WTC11 (cell line): ENCODE measurements around the gene ATP5F1D. TPM values are rescaled to one million over a fixed set of nuclear protein-coding genes. Genes with fewer than 3 reads are reported as not detected.

Source experiments
- ATAC-seq: fragments of 200-7000 bp; cut with Tn5 transposase; 2 replicates; pipeline ENCODE4 v1.10.0; 2021; ENCODE audit warnings: mild to moderate bottlenecking, moderate library complexity
- CTCF ChIA-PET: fragments of 300-600 bp; sonication (Branson Sonifier 250); formaldehyde crosslinking; loops from one replicate; lab custom pipeline; 2021; ENCODE audit warnings: antibody characterized with exemption; lab: Charles Lee
- POLR2A ChIA-PET: fragments of 350-600 bp; sonication (Branson Sonifier 250); formaldehyde crosslinking; loops from one replicate; lab custom pipeline; 2021; ENCODE audit warnings: antibody characterized with exemption; lab: Charles Lee
- DNase-seq: peaks from one replicate; pipeline ENCODE4 v3.0.0; 2021; ENCODE audit warnings: low spot score
- H3K27ac Mint-ChIP-seq: 2 replicates; pipeline ENCODE4 v1.8.0; 2021; ENCODE audit warnings: mixed read lengths
- H3K27me3 Mint-ChIP-seq: 2 replicates; pipeline ENCODE4 v1.8.0; 2021; ENCODE audit warnings: low read depth, mild to moderate bottlenecking, moderate library complexity, mixed read lengths
- H3K36me3 Mint-ChIP-seq: 2 replicates; pipeline ENCODE4 v1.8.0; 2021; ENCODE audit warnings: mixed read lengths
- H3K4me1 Mint-ChIP-seq: 2 replicates; pipeline ENCODE4 v1.8.0; 2022; ENCODE audit warnings: mixed read lengths
- H3K4me3 Mint-ChIP-seq: 2 replicates; pipeline ENCODE4 v1.8.0; 2021; ENCODE audit warnings: mild to moderate bottlenecking, moderate library complexity, mixed read lengths
- H3K9me3 Mint-ChIP-seq: 2 replicates; pipeline ENCODE4 v1.8.0; 2021; ENCODE audit warnings: mixed read lengths
- ELF4 ChIP-seq: sonication (generic); formaldehyde crosslinking; IDR thresholded peaks from 2 replicates; pipeline ENCODE4 v1.8.1; 2022; ENCODE audit warnings: low read depth, mild to moderate bottlenecking, moderate library complexity, missing genetic modification reagents
- ETV6 ChIP-seq: sonication (generic); formaldehyde crosslinking; IDR thresholded peaks from 2 replicates; pipeline ENCODE4 v1.8.1; 2022; ENCODE audit warnings: mild to moderate bottlenecking, missing genetic modification reagents
- FOXJ3 ChIP-seq: sonication (generic); formaldehyde crosslinking; IDR thresholded peaks from 2 replicates; pipeline ENCODE4 v1.9.0; 2021; ENCODE audit warnings: missing genetic modification reagents, mild to moderate bottlenecking, borderline replicate concordance
- FOXK1 ChIP-seq: sonication (generic); formaldehyde crosslinking; IDR thresholded peaks from 2 replicates; pipeline ENCODE4 v1.8.0; 2022; ENCODE audit warnings: mild to moderate bottlenecking, moderate library complexity, missing genetic modification reagents
- GRHL2 ChIP-seq: fragments of 250-450 bp; sonication (Bioruptor Pico); IDR thresholded peaks from 2 replicates; pipeline ENCODE4 v1.8.0; 2022; ENCODE audit warnings: mild to moderate bottlenecking, moderate library complexity; ENCODE audit not compliant: insufficient replicate concordance, severe bottlenecking
- GTF2I ChIP-seq: fragments of 250-450 bp; sonication (Bioruptor Pico); conservative IDR thresholded peaks from 2 replicates; pipeline ENCODE4 v1.4.0; 2021; ENCODE audit warnings: mild to moderate bottlenecking
- JAZF1 ChIP-seq: fragments of 250-450 bp; sonication (Bioruptor Pico); IDR thresholded peaks from 2 replicates; pipeline ENCODE4 v1.9.0; 2021; ENCODE audit warnings: moderate library complexity, mild to moderate bottlenecking, inconsistent platforms
- KAT7 ChIP-seq: sonication (generic); formaldehyde crosslinking; IDR thresholded peaks from 2 replicates; pipeline ENCODE4 v1.8.1; 2023; ENCODE audit warnings: missing genetic modification reagents, mild to moderate bottlenecking, borderline replicate concordance
- MXD4 ChIP-seq: fragments of 250-450 bp; sonication (Bioruptor Pico); IDR thresholded peaks from 2 replicates; pipeline ENCODE4 v1.8.0; 2021; ENCODE audit warnings: mild to moderate bottlenecking, moderate library complexity, borderline replicate concordance
- NFE2L1 ChIP-seq: sonication (generic); formaldehyde crosslinking; IDR thresholded peaks from 2 replicates; pipeline ENCODE4 v1.8.1; 2023; ENCODE audit warnings: missing genetic modification reagents
- SMAD3 ChIP-seq: sonication (generic); formaldehyde crosslinking; IDR thresholded peaks from 2 replicates; pipeline ENCODE4 v1.8.0; 2022; ENCODE audit warnings: missing genetic modification reagents, mild to moderate bottlenecking, borderline replicate concordance
- SOX15 ChIP-seq: fragments of 250-450 bp; sonication (Bioruptor Pico); IDR thresholded peaks from 2 replicates; pipeline ENCODE4 v1.9.0; 2021; ENCODE audit warnings: mild to moderate bottlenecking
- TEAD4 ChIP-seq: sonication (generic); formaldehyde crosslinking; IDR thresholded peaks from 2 replicates; pipeline ENCODE4 v1.8.0; 2022; ENCODE audit warnings: mild to moderate bottlenecking, missing genetic modification reagents
- ZNF423 ChIP-seq: fragments of 250-450 bp; sonication (Bioruptor Pico); IDR thresholded peaks from 2 replicates; pipeline ENCODE4 v2.1.2; 2022; ENCODE audit warnings: mild to moderate bottlenecking, moderate library complexity
- ZNF671 ChIP-seq: fragments of 250-450 bp; sonication (Bioruptor Pico); IDR thresholded peaks from 2 replicates; pipeline ENCODE4 v1.8.0; 2021; ENCODE audit warnings: mild to moderate bottlenecking
- total RNA-seq: library from RNA; stranded (reverse); gene quantifications from 3 replicates; pipeline ENCODE4 v1.2.3, GENCODE V29; 2021
- TF ChIP-seq, protein P1 (sequence below): sonication (generic); formaldehyde crosslinking; IDR thresholded peaks from 2 replicates; pipeline ENCODE4 v1.8.1; 2023; ENCODE audit warnings: mild to moderate bottlenecking, moderate library complexity, missing genetic modification reagents
- TF ChIP-seq, protein P2 (sequence below): sonication (generic); formaldehyde crosslinking; IDR thresholded peaks from 2 replicates; pipeline ENCODE4 v1.8.1; 2022; ENCODE audit warnings: mild to moderate bottlenecking, moderate library complexity, missing genetic modification reagents
- TF ChIP-seq, protein P3 (sequence below): sonication (generic); formaldehyde crosslinking; IDR thresholded peaks from 2 replicates; pipeline ENCODE4 v1.8.0; 2023; ENCODE audit warnings: mild to moderate bottlenecking, missing genetic modification reagents
- TF ChIP-seq, protein P4 (sequence below): sonication (generic); formaldehyde crosslinking; IDR thresholded peaks from 2 replicates; pipeline ENCODE4 v1.8.0; 2022; ENCODE audit warnings: missing genetic modification reagents
- TF ChIP-seq, protein P5 (sequence below): fragments of 250-450 bp; sonication (Bioruptor Pico); IDR thresholded peaks from 2 replicates; pipeline ENCODE4 v2.1.2; 2022; ENCODE audit warnings: mild to moderate bottlenecking, moderate library complexity
- TF ChIP-seq, protein P6 (sequence below): sonication (generic); formaldehyde crosslinking; IDR thresholded peaks from 2 replicates; pipeline ENCODE4 v1.8.0; 2022; ENCODE audit warnings: mild to moderate bottlenecking, missing genetic modification reagents

ATP5F1D gene
- total RNA-seq, 1 experiment from 2014 or later, result 277 TPM

DNA sequence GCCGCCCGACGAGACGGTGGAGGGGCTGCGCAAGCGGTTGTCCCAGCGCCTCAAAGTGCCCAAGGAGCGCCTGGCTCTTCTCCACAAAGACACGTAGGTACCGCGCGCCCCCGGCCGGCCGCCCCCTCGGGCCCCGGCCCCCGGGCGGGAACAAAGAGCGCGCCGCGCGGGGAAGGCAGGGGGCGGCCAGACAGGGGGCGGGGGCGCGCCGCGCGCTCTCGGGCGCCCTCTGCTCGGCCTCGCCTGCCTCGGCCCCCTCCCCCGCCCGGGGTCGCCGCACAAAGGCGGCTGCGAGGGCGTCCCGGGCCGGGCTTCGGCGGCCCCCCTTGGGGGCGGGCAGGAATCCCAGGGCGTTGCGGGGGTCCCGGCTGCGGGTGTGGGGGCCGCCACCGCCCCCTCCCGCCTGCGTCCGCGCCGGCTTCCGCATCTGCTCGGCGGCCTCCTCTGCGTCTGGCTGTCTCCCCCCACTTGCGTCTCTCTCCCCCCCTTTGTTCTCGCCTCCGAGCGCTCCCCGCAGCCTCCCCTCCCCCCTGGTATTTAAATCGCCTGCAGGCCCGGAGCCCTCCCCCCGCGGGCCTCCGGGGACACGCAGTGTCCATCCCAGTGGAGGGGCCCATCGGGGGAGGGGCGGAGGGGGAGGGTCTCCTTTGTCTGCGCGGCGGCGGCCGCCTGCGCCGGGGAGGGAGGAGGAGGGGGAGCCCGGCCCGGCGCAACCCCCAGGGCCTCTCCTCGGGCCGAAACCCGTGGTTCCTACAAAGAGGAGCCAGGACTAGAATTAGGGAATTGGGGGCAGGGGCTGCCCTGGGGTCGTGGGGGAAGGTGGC is 9.1 kb downstream of the ATP5F1D start:
- Mint-ChIP-seq H3K27me3 (no peaks in the 10 kb centered on the region), H3K4me3 (peak overlapping the region; percentile 81), H3K36me3 (peaks cover 21% of the 10 kb centered on the region), H3K27ac (no peak overlapping the region), H3K4me1 (peaks cover 9% of the 10 kb centered on the region; the same call in 1 of the 2 replicates)
- peak; percentile 79 for DNase-seq
- POLR2A ChIA-PET, result interaction anchor here (1.2 kb wide), 1 partner anchor 16 kb away, joined by 5 read pairs; no protein-coding TSS in a partner anchor
- no peak for ATAC-seq
- TF ChIP-seq, protein P1, sequence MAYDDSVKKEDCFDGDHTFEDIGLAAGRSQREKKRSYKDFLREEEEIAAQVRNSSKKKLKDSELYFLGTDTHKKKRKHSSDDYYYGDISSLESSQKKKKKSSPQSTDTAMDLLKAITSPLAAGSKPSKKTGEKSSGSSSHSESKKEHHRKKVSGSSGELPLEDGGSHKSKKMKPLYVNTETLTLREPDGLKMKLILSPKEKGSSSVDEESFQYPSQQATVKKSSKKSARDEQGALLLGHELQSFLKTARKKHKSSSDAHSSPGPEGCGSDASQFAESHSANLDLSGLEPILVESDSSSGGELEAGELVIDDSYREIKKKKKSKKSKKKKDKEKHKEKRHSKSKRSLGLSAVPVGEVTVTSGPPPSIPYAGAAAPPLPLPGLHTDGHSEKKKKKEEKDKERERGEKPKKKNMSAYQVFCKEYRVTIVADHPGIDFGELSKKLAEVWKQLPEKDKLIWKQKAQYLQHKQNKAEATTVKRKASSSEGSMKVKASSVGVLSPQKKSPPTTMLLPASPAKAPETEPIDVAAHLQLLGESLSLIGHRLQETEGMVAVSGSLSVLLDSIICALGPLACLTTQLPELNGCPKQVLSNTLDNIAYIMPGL (CRISPR knock-in tag), result peak; percentile 37; the same call in 1 of the 2 replicates
- peak; percentile 56; the same call in 1 of the 2 replicates for TF ChIP-seq ELF4
- TF ChIP-seq, protein P2, sequence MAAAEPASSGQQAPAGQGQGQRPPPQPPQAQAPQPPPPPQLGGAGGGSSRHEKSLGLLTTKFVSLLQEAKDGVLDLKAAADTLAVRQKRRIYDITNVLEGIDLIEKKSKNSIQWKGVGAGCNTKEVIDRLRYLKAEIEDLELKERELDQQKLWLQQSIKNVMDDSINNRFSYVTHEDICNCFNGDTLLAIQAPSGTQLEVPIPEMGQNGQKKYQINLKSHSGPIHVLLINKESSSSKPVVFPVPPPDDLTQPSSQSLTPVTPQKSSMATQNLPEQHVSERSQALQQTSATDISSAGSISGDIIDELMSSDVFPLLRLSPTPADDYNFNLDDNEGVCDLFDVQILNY (CRISPR knock-in tag), result no peak
- no peak for TF ChIP-seq ZNF671 (CRISPR knock-in tag)
- TF ChIP-seq GRHL2 (CRISPR knock-in tag), result no peak
- TF ChIP-seq KAT7 (CRISPR knock-in tag), result 0 out of 2 replicates have a peak, but pooled peaks have one; percentile 77
- no peak for TF ChIP-seq TEAD4 (CRISPR knock-in tag)
- TF ChIP-seq ZNF423 (CRISPR knock-in tag), result peak; percentile 49; the same call in 1 of the 2 replicates
- TF ChIP-seq, protein P3, sequence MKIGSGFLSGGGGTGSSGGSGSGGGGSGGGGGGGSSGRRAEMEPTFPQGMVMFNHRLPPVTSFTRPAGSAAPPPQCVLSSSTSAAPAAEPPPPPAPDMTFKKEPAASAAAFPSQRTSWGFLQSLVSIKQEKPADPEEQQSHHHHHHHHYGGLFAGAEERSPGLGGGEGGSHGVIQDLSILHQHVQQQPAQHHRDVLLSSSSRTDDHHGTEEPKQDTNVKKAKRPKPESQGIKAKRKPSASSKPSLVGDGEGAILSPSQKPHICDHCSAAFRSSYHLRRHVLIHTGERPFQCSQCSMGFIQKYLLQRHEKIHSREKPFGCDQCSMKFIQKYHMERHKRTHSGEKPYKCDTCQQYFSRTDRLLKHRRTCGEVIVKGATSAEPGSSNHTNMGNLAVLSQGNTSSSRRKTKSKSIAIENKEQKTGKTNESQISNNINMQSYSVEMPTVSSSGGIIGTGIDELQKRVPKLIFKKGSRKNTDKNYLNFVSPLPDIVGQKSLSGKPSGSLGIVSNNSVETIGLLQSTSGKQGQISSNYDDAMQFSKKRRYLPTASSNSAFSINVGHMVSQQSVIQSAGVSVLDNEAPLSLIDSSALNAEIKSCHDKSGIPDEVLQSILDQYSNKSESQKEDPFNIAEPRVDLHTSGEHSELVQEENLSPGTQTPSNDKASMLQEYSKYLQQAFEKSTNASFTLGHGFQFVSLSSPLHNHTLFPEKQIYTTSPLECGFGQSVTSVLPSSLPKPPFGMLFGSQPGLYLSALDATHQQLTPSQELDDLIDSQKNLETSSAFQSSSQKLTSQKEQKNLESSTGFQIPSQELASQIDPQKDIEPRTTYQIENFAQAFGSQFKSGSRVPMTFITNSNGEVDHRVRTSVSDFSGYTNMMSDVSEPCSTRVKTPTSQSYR (CRISPR knock-in tag), result peak; percentile 90
- TF ChIP-seq, all 79 proteins: peak for 5
- H3K9me3 Mint-ChIP-seq, result no peaks in the 10 kb centered on the region
- CTCF ChIA-PET, result no interaction called here

DNA sequence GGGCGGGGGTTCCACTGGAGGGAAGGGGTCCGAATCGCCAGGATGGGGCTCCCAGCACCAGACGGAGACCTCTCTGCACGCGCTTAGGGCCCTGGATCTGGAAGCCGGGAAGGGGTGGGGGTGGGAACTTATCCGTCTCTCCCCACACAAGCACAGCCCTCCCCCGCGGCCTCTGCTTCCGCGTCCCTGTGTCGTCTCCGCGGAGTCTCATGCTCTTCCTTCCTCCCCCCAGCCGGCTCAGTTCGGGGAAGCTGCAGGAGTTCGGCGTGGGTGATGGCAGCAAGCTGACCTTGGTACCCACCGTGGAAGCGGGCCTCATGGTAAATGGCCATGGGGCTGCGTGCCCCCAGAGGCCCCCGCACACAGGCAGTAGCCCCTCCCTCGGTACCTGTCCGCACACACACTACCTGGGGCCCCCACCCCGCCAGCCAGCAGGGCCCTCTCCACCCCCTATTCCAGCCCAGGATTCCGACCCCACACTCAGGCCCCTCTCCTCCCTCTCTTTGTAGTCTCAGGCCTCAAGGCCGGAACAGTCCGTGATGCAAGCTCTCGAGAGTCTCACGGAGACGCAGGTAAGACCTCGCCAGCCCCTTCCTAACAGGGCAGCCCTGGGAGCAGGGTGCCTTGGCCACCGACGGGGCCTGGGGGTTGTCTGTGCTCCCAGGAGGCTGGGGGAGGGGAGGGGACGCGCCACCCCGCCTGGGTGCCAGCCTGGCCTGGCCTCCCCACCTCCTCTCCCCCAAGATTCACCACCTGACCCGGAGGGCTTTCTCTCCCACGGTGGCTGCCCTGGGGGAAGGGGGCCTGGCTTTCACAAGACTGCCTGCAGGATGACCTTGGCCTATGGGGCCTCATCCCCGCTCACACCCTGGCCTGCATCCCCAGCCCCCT is 10.0 kb downstream of the ATP5F1D start:
- peak overlapping the region; percentile 81 for H3K4me3 Mint-ChIP-seq
- ATAC-seq (no peak), DNase-seq (no peak)
- ChIA-PET CTCF (interaction anchor here (1.0 kb wide), 1 partner anchor 14 kb away, joined by 4 read pairs; no protein-coding TSS in a partner anchor), POLR2A (interaction anchor here (0.6 to 1.2 kb wide), 3 partner anchors 15 to 18 kb away, joined by 3 to 7 read pairs (median 5); partner anchors contain the start of gene CIRBP)
- H3K9me3 Mint-ChIP-seq, result no peaks in the 10 kb centered on the region
- 0 out of 2 replicates have a peak, but pooled peaks cover 5% of the 10 kb centered on the region for H3K4me1 Mint-ChIP-seq
- H3K27ac Mint-ChIP-seq, result peak overlapping the region; percentile 93
- peaks cover 29% of the 10 kb centered on the region for H3K36me3 Mint-ChIP-seq
- no peaks in the 10 kb centered on the region for H3K27me3 Mint-ChIP-seq
- TF ChIP-seq ETV6 (CRISPR knock-in tag), result no peak
- no peak for TF ChIP-seq FOXJ3 (CRISPR knock-in tag)
- no peak for TF ChIP-seq NFE2L1 (CRISPR knock-in tag)
- TF ChIP-seq, protein P4, sequence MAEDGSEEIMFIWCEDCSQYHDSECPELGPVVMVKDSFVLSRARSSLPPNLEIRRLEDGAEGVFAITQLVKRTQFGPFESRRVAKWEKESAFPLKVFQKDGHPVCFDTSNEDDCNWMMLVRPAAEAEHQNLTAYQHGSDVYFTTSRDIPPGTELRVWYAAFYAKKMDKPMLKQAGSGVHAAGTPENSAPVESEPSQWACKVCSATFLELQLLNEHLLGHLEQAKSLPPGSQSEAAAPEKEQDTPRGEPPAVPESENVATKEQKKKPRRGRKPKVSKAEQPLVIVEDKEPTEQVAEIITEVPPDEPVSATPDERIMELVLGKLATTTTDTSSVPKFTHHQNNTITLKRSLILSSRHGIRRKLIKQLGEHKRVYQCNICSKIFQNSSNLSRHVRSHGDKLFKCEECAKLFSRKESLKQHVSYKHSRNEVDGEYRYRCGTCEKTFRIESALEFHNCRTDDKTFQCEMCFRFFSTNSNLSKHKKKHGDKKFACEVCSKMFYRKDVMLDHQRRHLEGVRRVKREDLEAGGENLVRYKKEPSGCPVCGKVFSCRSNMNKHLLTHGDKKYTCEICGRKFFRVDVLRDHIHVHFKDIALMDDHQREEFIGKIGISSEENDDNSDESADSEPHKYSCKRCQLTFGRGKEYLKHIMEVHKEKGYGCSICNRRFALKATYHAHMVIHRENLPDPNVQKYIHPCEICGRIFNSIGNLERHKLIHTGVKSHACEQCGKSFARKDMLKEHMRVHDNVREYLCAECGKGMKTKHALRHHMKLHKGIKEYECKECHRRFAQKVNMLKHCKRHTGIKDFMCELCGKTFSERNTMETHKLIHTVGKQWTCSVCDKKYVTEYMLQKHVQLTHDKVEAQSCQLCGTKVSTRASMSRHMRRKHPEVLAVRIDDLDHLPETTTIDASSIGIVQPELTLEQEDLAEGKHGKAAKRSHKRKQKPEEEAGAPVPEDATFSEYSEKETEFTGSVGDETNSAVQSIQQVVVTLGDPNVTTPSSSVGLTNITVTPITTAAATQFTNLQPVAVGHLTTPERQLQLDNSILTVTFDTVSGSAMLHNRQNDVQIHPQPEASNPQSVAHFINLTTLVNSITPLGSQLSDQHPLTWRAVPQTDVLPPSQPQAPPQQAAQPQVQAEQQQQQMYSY, result peak; percentile 45; the same call in 1 of the 2 replicates
- TF ChIP-seq SOX15, result no peak
- no peak for TF ChIP-seq SMAD3 (CRISPR knock-in tag)
- TF ChIP-seq FOXK1 (CRISPR knock-in tag), result no peak
- no peak for TF ChIP-seq GTF2I (CRISPR knock-in tag)
- no peak for TF ChIP-seq JAZF1 (CRISPR knock-in tag)
- TF ChIP-seq, protein P5, sequence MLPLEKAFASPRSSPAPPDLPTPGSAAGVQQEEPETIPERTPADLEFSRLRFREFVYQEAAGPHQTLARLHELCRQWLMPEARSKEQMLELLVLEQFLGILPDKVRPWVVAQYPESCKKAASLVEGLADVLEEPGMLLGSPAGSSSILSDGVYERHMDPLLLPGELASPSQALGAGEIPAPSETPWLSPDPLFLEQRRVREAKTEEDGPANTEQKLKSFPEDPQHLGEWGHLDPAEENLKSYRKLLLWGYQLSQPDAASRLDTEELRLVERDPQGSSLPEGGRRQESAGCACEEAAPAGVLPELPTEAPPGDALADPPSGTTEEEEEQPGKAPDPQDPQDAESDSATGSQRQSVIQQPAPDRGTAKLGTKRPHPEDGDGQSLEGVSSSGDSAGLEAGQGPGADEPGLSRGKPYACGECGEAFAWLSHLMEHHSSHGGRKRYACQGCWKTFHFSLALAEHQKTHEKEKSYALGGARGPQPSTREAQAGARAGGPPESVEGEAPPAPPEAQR, result no peak
- TF ChIP-seq MXD4 (CRISPR knock-in tag), result no peak
- TF ChIP-seq, protein P6, sequence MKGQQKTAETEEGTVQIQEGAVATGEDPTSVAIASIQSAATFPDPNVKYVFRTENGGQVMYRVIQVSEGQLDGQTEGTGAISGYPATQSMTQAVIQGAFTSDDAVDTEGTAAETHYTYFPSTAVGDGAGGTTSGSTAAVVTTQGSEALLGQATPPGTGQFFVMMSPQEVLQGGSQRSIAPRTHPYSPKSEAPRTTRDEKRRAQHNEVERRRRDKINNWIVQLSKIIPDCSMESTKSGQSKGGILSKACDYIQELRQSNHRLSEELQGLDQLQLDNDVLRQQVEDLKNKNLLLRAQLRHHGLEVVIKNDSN (CRISPR knock-in tag), result peak; percentile 34; the same call in 1 of the 2 replicates
